H9 (cell line): ENCODE measurements around the gene PROP1. TPM values are rescaled to one million over a fixed set of nuclear protein-coding genes. Genes with fewer than 3 reads are reported as not detected.

Experiments used
- DNase-seq: peaks from one replicate; pipeline ENCODE4 v3.0.0-alpha.2; 2017
- H2AFZ ChIP-seq: one replicate; pipeline ENCODE4 v1.6.1; 2013; ENCODE audit warnings: mild to moderate bottlenecking, low read length, control low read depth, moderate library complexity
- H2AK5ac ChIP-seq: 2 replicates; pipeline ENCODE4 v1.6.1; 2013; ENCODE audit warnings: low read length, control low read depth, mixed read lengths; ENCODE audit not compliant: insufficient read length
- H2BK120ac ChIP-seq: one replicate; pipeline ENCODE4 v1.6.1; 2013; ENCODE audit warnings: low read depth, mild to moderate bottlenecking, low read length, control low read depth, inconsistent platforms; ENCODE audit not compliant: poor library complexity, severe bottlenecking
- H2BK12ac ChIP-seq: 2 replicates; pipeline ENCODE4 v1.6.1; 2013; ENCODE audit warnings: low read length, control low read depth, mixed read lengths, low read depth; ENCODE audit not compliant: insufficient read length
- H2BK15ac ChIP-seq: 2 replicates; pipeline ENCODE4 v1.6.1; 2013; ENCODE audit warnings: low read depth, low read length, control low read depth
- H2BK20ac ChIP-seq: one replicate; pipeline ENCODE4 v1.6.1; 2013; ENCODE audit warnings: low read depth, mild to moderate bottlenecking, low read length, control low read depth, inconsistent platforms; ENCODE audit not compliant: poor library complexity, severe bottlenecking
- H2BK5ac ChIP-seq: 2 replicates; pipeline ENCODE4 v1.6.1; 2013; ENCODE audit warnings: low read length, control low read depth, mixed read lengths; ENCODE audit not compliant: insufficient read length
- H3K14ac ChIP-seq: 2 replicates; pipeline ENCODE4 v1.6.1; 2013; ENCODE audit warnings: low read length, control low read depth; ENCODE audit not compliant: insufficient read depth
- H3K18ac ChIP-seq: 2 replicates; pipeline ENCODE4 v1.6.1; 2013; ENCODE audit warnings: low read depth, mild to moderate bottlenecking, mixed read lengths, low read length, control low read depth; ENCODE audit not compliant: insufficient read length
- H3K23ac ChIP-seq: 2 replicates; pipeline ENCODE4 v1.6.1; 2013; ENCODE audit warnings: low read length, control low read depth, mixed read lengths, low read depth; ENCODE audit not compliant: insufficient read length
- H3K23me2 ChIP-seq: 2 replicates; pipeline ENCODE4 v1.6.1; 2013; ENCODE audit warnings: low read depth, mild to moderate bottlenecking, mixed read lengths, low read length, control low read depth; ENCODE audit not compliant: insufficient read length, poor library complexity, severe bottlenecking
- H3K27ac ChIP-seq: 2 replicates; pipeline ENCODE4 v1.5.1; 2013; ENCODE audit warnings: low read length, control low read depth, mixed read lengths, low read depth; ENCODE audit not compliant: insufficient read length
- H3K27me3 ChIP-seq: 2 replicates; pipeline ENCODE4 v1.6.1; 2013; ENCODE audit warnings: low read length, control low read depth, inconsistent platforms; ENCODE audit not compliant: insufficient read depth
- H3K4ac ChIP-seq: 2 replicates; pipeline ENCODE4 v1.6.1; 2013; ENCODE audit warnings: low read depth, mild to moderate bottlenecking, control low read depth, inconsistent platforms, low read length, moderate library complexity
- H3K4me1 ChIP-seq: 2 replicates; pipeline ENCODE4 v1.6.1; 2013; ENCODE audit warnings: low read length, control low read depth, inconsistent platforms; ENCODE audit not compliant: insufficient read depth
- H3K4me2 ChIP-seq: 2 replicates; pipeline ENCODE4 v1.6.1; 2013; ENCODE audit warnings: low read length, control low read depth, mixed read lengths; ENCODE audit not compliant: insufficient read length, insufficient read depth
- H3K56ac ChIP-seq: 2 replicates; pipeline ENCODE4 v1.6.1; 2013; ENCODE audit warnings: low read depth, mild to moderate bottlenecking, mixed read lengths, low read length, control low read depth; ENCODE audit not compliant: insufficient read length
- H3K79me1 ChIP-seq: 2 replicates; pipeline ENCODE4 v1.6.1; 2013; ENCODE audit warnings: low read depth, mild to moderate bottlenecking, moderate library complexity, low read length, control low read depth, inconsistent platforms; ENCODE audit not compliant: insufficient read depth, poor library complexity, severe bottlenecking
- H3K79me2 ChIP-seq: 2 replicates; pipeline ENCODE4 v1.6.1; 2013; ENCODE audit warnings: low read length, control low read depth, inconsistent platforms; ENCODE audit not compliant: insufficient read depth
- H3K9ac ChIP-seq: 2 replicates; pipeline ENCODE4 v1.6.1; 2013; ENCODE audit warnings: low read length, control low read depth, mixed read lengths; ENCODE audit not compliant: insufficient read length; ENCODE audit errors: extremely low read depth
- H3K9me3 ChIP-seq: one replicate; pipeline ENCODE4 v1.6.1; 2013; ENCODE audit warnings: low read depth, low read length, inconsistent platforms; ENCODE audit not compliant: control insufficient read depth
- H3T11ph ChIP-seq: one replicate; pipeline ENCODE4 v1.6.1; 2013; ENCODE audit warnings: mild to moderate bottlenecking, low read length, control low read depth, inconsistent platforms
- H4K20me1 ChIP-seq: one replicate; pipeline ENCODE4 v1.6.1; 2013; ENCODE audit not compliant: control insufficient read depth, insufficient read length, insufficient read depth
- H4K5ac ChIP-seq: 2 replicates; pipeline ENCODE4 v1.6.1; 2013; ENCODE audit warnings: low read depth, mild to moderate bottlenecking, mixed read lengths, low read length, control low read depth; ENCODE audit not compliant: insufficient read length
- H4K8ac ChIP-seq: replicated peaks from 2 replicates; pipeline ENCODE4 v1.6.1; 2013; ENCODE audit warnings: low read length, control low read depth, mixed read lengths, low read depth; ENCODE audit not compliant: insufficient read length
- H4K91ac ChIP-seq: 2 replicates; pipeline ENCODE4 v1.6.1; 2013; ENCODE audit warnings: low read depth, mild to moderate bottlenecking, moderate library complexity, mixed read lengths, low read length, control low read depth; ENCODE audit not compliant: insufficient read length
- H3K27ac Mint-ChIP-seq, 3 experiments: 2 replicates in 2 of 3; 3 replicates in 1 of 3; pipeline ENCODE4 v1.8.0; 2020 to 2021; ENCODE audit warnings: mixed read lengths in 3 of 3, mild to moderate bottlenecking in 1 of 3, moderate library complexity in 1 of 3
- H3K27me3 Mint-ChIP-seq: 2 replicates; pipeline ENCODE4 v1.8.0; 2021; ENCODE audit warnings: low read depth, mild to moderate bottlenecking, moderate library complexity, mixed read lengths
- H3K36me3 Mint-ChIP-seq, 3 experiments: 2 replicates in 2 of 3; 3 replicates in 1 of 3; pipeline ENCODE4 v1.8.0; 2020 to 2021; ENCODE audit warnings: low read depth in 3 of 3, mixed read lengths in 3 of 3; ENCODE audit not compliant: insufficient read depth in 1 of 3
- H3K4me1 Mint-ChIP-seq, 2 experiments: 2 replicates each; pipeline ENCODE4 v1.8.0; 2020; ENCODE audit warnings: mixed read lengths in 2 of 2
- H3K4me3 Mint-ChIP-seq, 2 experiments: 2 replicates in 1 of 2; 3 replicates in 1 of 2; pipeline ENCODE4 v1.8.0; 2020 to 2021; ENCODE audit warnings: mild to moderate bottlenecking in 2 of 2, mixed read lengths in 2 of 2, moderate library complexity in 1 of 2
- H3K9me3 Mint-ChIP-seq, 2 experiments: 2 replicates in 1 of 2; 3 replicates in 1 of 2; pipeline ENCODE4 v1.8.0; 2020; ENCODE audit warnings: mild to moderate bottlenecking in 2 of 2, mixed read lengths in 2 of 2, moderate library complexity in 1 of 2
- CTCF ChIP-seq: fragments of 200-600 bp; sonication (generic); conservative IDR thresholded peaks from 3 replicates; pipeline ENCODE4 v1.8.0; 2021; ENCODE audit warnings: antibody characterized with exemption, mild to moderate bottlenecking
- WGBS: extraction: QIAGEN DNeasy Blood & Tissue Kit; methylation state at CpG from one replicate; pipeline ENCODE4 v1.1.7; 2013; ENCODE audit warnings: missing lambda C conversion rate, low lambda C conversion rate, mixed read lengths; ENCODE audit not compliant: insufficient read length; ENCODE audit errors: extremely low coverage; 5-methylcytosine and 5-hydroxymethylcytosine counted together
- total RNA-seq: library from RNA; stranded (reverse); gene quantifications from 2 replicates; pipeline ENCODE4 v1.2.1, GENCODE V29; 2021

Gene PROP1
- total RNA-seq, 1 experiment from 2014 or later, result not detected

DNA sequence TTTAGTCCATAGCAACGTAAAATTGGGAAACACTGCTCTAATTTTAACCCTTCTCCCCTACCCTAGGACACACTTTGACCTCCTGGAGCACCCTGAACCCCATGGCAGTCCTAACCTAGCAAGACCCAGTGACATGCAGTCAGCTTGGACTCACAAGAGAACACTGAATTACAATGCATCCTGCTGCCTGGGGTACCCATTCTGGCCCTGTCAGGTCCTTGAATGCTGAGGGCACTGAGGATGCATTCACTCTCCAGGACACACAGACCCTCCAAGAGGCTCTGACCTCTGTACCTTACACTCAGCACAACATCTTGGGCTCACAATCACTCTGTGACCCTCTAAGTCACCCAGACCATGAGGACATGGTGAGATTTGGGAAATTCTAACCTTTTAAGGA, 1.8 kb upstream of the PROP1 start:
- Histone ChIP-seq H3K4ac (no peak overlapping the region), H3K79me2 (no peaks in the 10 kb centered on the region), H2BK12ac (no peak overlapping the region), H3K18ac (no peak overlapping the region), H3K4me2 (no peak overlapping the region), H3K56ac (no peak overlapping the region), H2BK5ac (no peak overlapping the region), H2AK5ac (no peak overlapping the region), H3K79me1 (no peaks in the 10 kb centered on the region), H3K9ac (no peak overlapping the region), H3K27ac (no peak overlapping the region), H3T11ph (no peak overlapping the region), H3K27me3 (no peaks in the 10 kb centered on the region), H3K23ac (no peak overlapping the region), H4K5ac (no peak overlapping the region), H3K4me1 (no peaks in the 10 kb centered on the region; the same call in 1 of the 2 replicates), H3K23me2 (no peaks in the 10 kb centered on the region), H3K14ac (no peak overlapping the region), H2BK15ac (no peak overlapping the region), H4K8ac (no peak overlapping the region), H4K20me1 (no peaks in the 10 kb centered on the region), H2BK120ac (no peak overlapping the region), H4K91ac (no peak overlapping the region), H3K9me3 (no peaks in the 10 kb centered on the region), H2BK20ac (no peak overlapping the region), H2AFZ (no peak overlapping the region)
- H3K4me3 Mint-ChIP-seq, result no peak overlapping the region
- DNase-seq, result no peak
- H3K36me3 Mint-ChIP-seq, result no peaks in the 10 kb centered on the region
- H3K27me3 Mint-ChIP-seq, result peaks cover 16% of the 10 kb centered on the region
- no peak overlapping the region for H3K27ac Mint-ChIP-seq
- H3K9me3 Mint-ChIP-seq, result peaks cover 0 to 2% of the 10 kb centered on the region in 2 experiments; a peak in 1 of 5 replicates
- H3K4me1 Mint-ChIP-seq, result peaks cover 15 to 21% of the 10 kb centered on the region in 2 experiments
- WGBS, result no CpG with 5 or more reads among the region's 1 CpG
- no peak for TF ChIP-seq CTCF
